H4 (cell line): ENCODE measurements around the gene HSPG2. TPM values are rescaled to one million over a fixed set of nuclear protein-coding genes. Genes with fewer than 3 reads are reported as not detected.

Experiments used
- DNase-seq: peaks from one replicate; pipeline ENCODE4 v3.0.0-alpha.2; 2015; ENCODE audit warnings: low spot score
- total RNA-seq: library from RNA; depleted of rRNA; stranded (reverse); fragments of >200 nt; shearing (Covaris generic); gene quantifications from 2 replicates; pipeline ENCODE4 v1.2.3, GENCODE V29; 2014

HSPG2 gene
- total RNA-seq, 1 experiment from 2014 or later = 8.9 TPM

GRCh38 chr1:21825393-21825792, 111.7 kb downstream of the HSPG2 start:
- DNase-seq = no peak

- DNase-seq = no peak
Observed at GRCh38 chr1:21824926-21825325, 112.2 kb downstream of the HSPG2 start.

DNA sequence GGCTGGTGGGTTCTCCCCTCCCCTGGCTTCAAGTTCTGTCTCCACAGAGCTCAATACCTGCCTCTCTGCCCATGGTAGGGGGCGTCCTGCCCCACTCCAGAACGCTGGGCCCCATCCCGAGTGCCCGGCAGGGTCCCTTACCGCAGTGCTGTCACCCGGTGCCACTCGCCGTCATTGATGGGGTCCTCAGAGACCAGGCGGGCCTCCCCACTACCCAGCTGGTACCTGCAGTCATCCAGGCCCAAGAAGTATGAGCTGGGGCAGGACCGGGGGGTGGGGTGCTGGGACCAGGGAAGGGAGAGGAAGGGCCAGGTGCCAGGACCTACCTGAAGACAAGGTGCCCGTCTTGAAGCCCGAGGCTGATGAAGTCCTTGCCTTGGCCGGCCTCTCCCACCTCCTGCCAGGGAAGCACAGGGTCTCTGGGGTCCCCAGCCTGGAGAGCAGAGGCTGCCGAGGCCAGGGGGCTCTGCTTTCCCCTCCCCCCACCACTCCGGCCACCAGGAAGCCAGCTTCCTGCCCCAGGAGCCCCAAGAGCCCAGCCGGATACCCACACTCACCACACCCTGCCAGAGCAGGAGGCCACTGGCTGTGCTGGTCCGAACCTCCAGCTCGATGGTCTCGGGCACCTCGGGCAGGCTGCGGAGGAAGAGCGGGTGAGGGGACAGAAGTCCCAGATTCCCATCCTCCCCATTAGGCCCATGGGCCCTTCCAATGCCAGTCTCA, 113.0 kb downstream of the HSPG2 start:
- DNase-seq = no peak

DNA sequence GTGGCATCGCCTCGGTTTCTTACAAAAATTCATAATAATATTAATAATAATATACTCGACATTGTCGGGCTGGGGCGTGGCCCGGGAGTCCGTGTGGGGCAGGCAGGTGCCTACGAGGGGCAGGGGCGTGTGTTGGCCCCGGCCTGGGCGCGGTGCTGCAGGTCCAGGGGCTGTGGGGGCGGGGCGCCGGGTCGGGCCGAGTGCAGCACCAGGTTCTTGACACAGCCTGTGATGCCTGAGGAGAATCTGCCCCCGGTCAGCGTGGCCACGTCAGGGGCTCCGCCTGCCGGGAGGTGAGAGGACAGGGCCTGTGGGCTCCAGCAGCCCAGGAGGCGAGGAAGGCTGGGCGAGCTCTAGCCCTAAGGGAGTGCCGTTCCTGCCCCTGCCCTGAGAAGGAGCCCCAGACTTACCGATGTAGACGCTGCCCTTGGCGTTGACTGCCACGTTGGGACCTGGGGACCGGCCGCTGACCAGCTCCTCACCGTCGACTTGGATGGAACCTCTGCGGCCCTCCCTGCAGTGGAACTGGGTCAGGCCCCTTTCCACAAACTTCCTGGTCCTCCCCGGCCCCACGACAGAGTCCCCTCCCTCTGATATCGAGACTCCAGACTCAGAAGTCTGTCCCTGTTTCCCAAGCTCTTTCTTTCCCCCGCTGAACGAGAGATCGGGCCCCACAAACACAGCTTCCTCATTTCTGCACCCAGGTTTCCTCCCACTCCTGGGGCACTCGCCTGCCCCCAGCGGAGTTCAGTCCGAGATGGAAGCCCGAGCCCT, 113.7 kb downstream of the HSPG2 start:
- no peak for DNase-seq

DNA sequence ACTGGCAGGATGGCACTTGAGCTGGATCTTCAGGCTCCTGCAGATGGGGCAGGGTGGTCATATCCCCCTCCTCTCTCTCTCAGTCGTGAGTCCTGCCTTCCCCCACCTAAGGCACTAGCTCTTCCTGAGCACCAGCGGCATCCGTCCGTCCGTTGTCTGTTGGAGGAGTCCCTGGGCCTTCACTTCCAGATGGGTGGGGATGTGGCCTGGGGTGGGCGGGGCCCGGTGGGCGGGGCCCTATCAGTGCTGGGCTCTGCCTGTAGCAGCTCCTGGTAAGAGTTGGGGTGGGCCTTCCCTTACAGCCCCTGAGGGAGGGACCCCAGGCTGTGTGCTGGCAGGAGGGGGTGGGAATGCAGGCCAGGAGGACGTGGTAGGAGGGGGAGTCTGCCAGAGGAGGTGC, 114.8 kb downstream of the HSPG2 start:
- DNase-seq = no peak

GRCh38 chr1:21821385-21822019, 115.6 kb downstream of the HSPG2 start:
- DNase-seq = no peak

- DNase-seq = no peak
Observed at GRCh38 chr1:21820597-21821232, 116.4 kb downstream of the HSPG2 start.

DNA sequence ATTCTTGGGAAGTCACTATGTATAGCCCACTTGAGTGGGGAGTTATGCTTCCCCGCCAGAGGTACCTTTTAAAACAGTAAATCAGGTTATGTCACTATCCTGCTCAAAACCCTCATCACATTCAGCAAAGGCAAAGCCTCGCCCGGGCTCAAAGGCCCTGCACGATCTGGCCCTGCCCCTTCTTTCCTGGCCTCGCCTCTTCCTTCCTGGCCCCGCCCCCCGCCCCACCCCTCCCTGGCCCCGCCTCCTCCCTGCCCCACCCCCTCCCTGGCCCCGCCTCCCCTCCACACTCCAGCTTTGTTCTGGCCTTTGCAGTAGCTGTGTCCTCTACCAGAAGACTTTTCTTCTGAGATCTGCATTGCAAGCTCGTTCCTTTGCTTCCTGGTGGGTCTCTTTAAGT, 118.5 kb downstream of the HSPG2 start:
- no peak for DNase-seq

GRCh38 chr1:21816602-21817302, 120.4 kb downstream of the HSPG2 start:
- no peak for DNase-seq

- DNase-seq = no peak
Observed at GRCh38 chr1:21815724-21816321, 121.3 kb downstream of the HSPG2 start.

- DNase-seq = no peak
Observed at GRCh38 chr1:21814981-21815582, 122.0 kb downstream of the HSPG2 start.

DNA sequence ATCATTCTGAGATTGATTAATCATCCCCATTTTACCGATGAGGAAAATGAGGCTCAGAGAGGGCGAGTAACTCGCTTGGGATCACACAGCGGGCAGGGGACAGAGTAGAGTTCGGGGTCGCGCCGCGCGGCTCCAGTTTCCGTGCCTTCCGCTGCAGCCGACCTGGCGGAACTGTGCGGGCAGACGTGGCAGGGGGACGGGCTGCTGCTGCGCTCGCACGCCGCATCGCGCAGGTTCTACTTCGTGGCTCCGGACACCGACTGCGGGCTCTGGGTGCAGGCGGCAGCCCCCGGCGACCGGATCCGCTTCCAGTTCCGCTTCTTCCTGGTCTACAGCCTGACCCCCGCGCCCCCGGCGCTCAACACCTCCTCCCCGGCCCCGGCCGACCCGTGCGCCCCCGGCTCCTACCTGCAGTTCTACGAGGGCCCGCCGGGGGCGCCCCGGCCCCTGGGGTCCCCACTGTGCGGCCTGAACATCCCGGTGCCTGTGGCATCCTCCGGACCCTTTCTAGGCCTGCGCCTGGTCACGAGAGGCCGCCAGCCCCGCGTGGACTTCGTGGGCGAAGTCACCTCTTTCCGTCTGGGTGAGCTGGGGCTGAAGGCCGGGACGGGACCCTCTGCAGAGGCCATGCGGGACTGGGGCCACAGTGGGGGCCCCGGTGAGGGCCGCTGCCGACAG, 122.7 kb downstream of the HSPG2 start:
- no peak for DNase-seq

DNA sequence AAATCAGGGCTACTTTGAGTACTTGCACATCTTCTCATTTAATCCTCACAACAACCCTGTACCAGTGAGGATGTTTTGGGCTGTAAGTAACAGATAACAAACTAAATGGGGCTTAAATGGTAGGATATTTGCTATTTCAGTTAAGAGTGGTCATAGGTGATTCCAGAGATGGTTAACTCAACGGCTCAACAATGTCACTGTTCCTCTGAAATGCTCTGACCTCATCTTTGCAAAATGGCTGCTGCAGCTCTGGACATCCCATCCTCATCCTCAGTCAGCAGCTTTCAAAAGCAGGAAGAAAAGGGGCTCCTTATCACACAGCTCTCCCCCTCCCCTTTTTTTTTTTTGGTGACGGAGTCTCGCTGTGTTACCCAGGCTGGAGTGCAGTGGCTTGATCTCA, 123.6 kb downstream of the HSPG2 start:
- no peak for DNase-seq

- no peak for DNase-seq
Observed at GRCh38 chr1:21811875-21812305, 125.2 kb downstream of the HSPG2 start, which contains the start of gene LDLRAD2. LDLRAD2 (plus strand) TSS chr1:21812265; CDS start chr1:21812452, 187 bp downstream.

DNA sequence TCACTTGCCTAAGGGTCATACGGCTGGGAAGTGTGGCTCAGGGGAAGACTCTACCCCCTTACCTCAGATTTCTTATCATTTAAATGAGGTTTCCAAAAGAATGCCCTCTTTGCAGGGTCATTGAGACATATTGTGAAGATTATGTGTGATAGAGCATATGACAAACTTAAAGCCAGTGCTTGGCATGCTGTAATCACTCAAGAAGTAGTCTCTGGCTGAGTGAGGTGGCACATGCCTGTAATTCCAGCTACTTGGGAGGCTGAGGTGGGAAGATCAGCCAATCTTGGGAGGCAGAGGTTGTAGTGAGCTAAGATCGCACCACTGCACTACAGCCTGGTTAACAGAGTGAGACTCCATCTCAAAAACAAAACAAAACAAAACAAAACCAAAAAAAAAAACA, 132.6 kb downstream of the HSPG2 start:
- no peak for DNase-seq

GRCh38 chr1:21801100-21801499, 136.0 kb downstream of the HSPG2 start:
- DNase-seq = no peak

GRCh38 chr1:21799730-21800129, 137.4 kb downstream of the HSPG2 start:
- no peak for DNase-seq

DNA sequence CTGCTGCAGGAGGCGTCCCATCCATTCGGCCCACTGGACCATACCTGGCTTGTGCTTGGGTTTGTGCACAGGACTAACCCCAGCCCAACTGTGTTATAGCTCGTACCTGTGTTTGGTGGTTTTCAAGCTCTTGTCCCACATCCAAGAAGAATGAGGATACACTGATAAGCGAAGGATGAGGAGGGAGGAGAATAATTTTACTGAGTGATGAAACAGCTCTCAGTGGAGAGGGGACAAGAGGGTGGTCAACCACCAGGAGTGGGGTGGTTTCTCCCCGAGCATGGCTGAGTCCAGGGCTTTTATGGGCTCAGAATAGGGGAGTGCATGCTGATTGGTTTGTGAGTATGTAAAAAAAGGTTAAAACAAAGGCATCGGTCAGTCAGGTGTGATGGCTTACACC, 142.0 kb downstream of the HSPG2 start:
- DNase-seq = no peak

DNA sequence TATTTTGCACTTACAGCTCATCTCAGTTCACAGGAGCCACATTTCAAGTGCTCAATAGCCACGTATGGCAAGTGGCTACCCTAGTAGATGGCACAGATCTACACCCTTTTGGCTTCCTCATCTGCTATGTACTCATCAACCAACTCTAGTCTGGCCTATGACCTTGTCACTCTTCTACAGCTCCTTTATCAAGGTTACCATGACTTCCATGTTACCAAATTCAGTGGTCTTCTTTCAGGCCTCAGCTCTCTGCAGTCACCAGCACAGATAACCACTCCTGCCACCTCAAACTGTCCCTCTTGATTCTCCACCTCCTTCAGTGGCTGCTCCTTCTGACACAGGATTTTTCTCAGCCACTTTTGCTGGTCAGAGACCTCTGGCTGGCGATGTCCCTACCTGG, 142.5 kb downstream of the HSPG2 start:
- no peak for DNase-seq

- no peak for DNase-seq
Observed at GRCh38 chr1:21793104-21793503, 144.0 kb downstream of the HSPG2 start.
